DND-41 (cell line): ENCODE measurements around the gene WDR86.

Experiments
- ATAC-seq: fragments of 200-7000 bp; cut with Tn5 transposase; 3 replicates; pipeline ENCODE4 v1.9.1; 2021; ENCODE audit warnings: low read depth; ENCODE audit not compliant: insufficient read depth
- DNase-seq: peaks from one replicate; pipeline ENCODE4 v3.0.0-alpha.2; 2020
- H2AFZ ChIP-seq: 2 replicates; pipeline ENCODE4 v1.6.0; 2012; ENCODE audit warnings: low read depth, low read length
- H3K27ac ChIP-seq: 2 replicates; pipeline ENCODE4 v1.5.1; 2012; ENCODE audit warnings: low read length, inconsistent platforms
- H3K27me3 ChIP-seq: fragments of 200-600 bp; sonication (generic); 2 replicates; pipeline ENCODE4 v1.6.0; 2012; ENCODE audit warnings: low read length, mild to moderate bottlenecking, inconsistent platforms; ENCODE audit not compliant: insufficient read depth, poor library complexity
- H3K36me3 ChIP-seq: 2 replicates; pipeline ENCODE4 v1.5.1; 2012; ENCODE audit warnings: low read length, inconsistent platforms; ENCODE audit not compliant: insufficient read depth
- H3K4me1 ChIP-seq: 2 replicates; pipeline ENCODE4 v1.5.1; 2012; ENCODE audit warnings: mild to moderate bottlenecking, low read length; ENCODE audit not compliant: insufficient read depth
- H3K4me2 ChIP-seq: 2 replicates; pipeline ENCODE4 v1.6.0; 2012; ENCODE audit warnings: mild to moderate bottlenecking, moderate library complexity, low read length, inconsistent platforms; ENCODE audit not compliant: insufficient read depth
- H3K4me3 ChIP-seq, 2 experiments: fragments of 200-600 bp in 1 of 2; shearing (Covaris generic) in 1 of 2; 2 replicates each; pipeline ENCODE4 v1.5.1; 2012 to 2016; ENCODE audit warnings: inconsistent platforms in 2 of 2, low read length in 2 of 2, mild to moderate bottlenecking in 2 of 2, low read depth in 1 of 2, moderate library complexity in 1 of 2
- H3K79me2 ChIP-seq: 2 replicates; pipeline ENCODE4 v1.6.0; 2012; ENCODE audit warnings: low read length, inconsistent platforms; ENCODE audit not compliant: insufficient read depth
- H3K9ac ChIP-seq: 2 replicates; pipeline ENCODE4 v1.6.0; 2012; ENCODE audit warnings: low read depth, mild to moderate bottlenecking, inconsistent platforms, low read length, moderate library complexity
- H3K9me3 ChIP-seq: 2 replicates; pipeline ENCODE4 v1.5.1; 2012; ENCODE audit warnings: low read length, moderate library complexity, mild to moderate bottlenecking, inconsistent platforms; ENCODE audit not compliant: insufficient read depth, severe bottlenecking
- H4K20me1 ChIP-seq: 2 replicates; pipeline ENCODE4 v1.6.0; 2012; ENCODE audit warnings: low read length; ENCODE audit not compliant: insufficient read depth
- EZH2 ChIP-seq: IDR thresholded peaks from 3 replicates; pipeline ENCODE4 v1.6.1; 2012; ENCODE audit warnings: borderline replicate concordance, low read depth, mild to moderate bottlenecking, moderate library complexity, low read length, inconsistent platforms; ENCODE audit not compliant: severe bottlenecking
- TF ChIP-seq, protein P1 (sequence below): IDR thresholded peaks from 2 replicates; pipeline ENCODE4 v1.5.1; 2012; ENCODE audit warnings: borderline replicate concordance, low read length, moderate library complexity, mild to moderate bottlenecking; ENCODE audit not compliant: poor library complexity, severe bottlenecking; ENCODE audit errors: extremely low read depth

Gene WDR86

DNA sequence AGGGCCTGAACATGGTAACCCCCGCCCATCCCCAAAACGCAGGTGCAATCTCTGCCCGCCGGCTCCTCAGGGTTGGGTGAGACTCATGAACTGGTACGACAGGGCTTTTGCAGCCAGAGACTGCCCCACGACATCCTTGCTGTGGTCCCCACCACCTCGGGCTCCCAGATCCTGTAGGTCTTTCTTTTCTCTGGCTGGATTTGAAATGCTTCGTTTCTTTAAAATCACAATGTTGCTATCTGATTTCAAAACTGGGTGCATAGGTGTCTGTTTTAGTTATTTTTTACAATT is 21.9 kb downstream of the WDR86 start:
- Histone ChIP-seq H3K4me3 (no peak overlapping the region), H3K27ac (no peak overlapping the region), H3K27me3 (no peaks in the 10 kb centered on the region), H3K9me3 (no peaks in the 10 kb centered on the region), H2AFZ (no peak overlapping the region), H3K79me2 (no peaks in the 10 kb centered on the region), H4K20me1 (no peaks in the 10 kb centered on the region), H3K4me1 (no peaks in the 10 kb centered on the region), H3K4me2 (no peak overlapping the region), H3K36me3 (peaks cover 9% of the 10 kb centered on the region; the same call in 1 of the 2 replicates), H3K9ac (no peak overlapping the region)
- ATAC-seq (no peak; the same call in 2 of the 3 replicates), DNase-seq (no peak)
- TF ChIP-seq EZH2, result no peak
- TF ChIP-seq, protein P1, sequence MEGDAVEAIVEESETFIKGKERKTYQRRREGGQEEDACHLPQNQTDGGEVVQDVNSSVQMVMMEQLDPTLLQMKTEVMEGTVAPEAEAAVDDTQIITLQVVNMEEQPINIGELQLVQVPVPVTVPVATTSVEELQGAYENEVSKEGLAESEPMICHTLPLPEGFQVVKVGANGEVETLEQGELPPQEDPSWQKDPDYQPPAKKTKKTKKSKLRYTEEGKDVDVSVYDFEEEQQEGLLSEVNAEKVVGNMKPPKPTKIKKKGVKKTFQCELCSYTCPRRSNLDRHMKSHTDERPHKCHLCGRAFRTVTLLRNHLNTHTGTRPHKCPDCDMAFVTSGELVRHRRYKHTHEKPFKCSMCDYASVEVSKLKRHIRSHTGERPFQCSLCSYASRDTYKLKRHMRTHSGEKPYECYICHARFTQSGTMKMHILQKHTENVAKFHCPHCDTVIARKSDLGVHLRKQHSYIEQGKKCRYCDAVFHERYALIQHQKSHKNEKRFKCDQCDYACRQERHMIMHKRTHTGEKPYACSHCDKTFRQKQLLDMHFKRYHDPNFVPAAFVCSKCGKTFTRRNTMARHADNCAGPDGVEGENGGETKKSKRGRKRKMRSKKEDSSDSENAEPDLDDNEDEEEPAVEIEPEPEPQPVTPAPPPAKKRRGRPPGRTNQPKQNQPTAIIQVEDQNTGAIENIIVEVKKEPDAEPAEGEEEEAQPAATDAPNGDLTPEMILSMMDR, result no peak

DNA sequence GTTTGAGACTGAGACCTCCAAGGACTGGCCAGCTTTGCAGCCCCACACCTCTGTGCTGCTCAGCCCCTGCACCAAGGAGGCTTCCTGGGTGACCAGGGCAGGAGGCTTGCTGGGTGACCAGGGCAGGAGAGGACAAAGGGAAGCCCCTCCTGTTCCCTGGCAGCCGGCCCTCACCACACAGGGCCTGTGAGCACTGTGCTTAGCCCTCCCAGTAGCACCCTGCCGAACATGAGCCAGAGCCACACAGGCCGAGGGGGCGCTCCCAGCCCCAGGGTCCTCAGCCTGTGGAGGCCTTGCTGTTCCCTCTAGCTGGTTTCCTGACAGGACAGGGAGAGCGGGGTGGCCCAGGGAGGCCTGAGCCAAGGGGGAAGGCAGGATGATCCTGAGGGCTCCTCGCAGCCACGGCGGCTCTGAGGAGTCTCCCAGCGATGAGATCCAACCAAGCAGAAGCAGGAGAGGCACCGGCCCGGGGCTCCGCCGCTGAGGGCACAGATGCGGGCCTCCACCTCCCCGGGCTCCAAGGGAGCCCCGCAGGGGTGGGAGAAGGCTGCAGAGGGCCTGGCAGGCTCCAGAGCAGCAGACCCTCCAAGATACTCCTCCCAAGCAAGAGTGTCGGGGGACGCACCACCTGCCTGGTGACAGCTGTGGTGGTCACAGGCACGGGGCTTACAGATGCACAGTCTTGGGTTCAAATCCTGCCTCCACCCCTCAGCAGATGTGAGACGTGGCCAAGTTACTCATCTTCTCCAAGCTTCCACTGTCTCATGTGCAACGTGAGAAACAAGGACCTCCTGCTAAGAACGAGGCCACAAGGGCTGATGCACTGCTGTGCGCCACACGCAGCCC is 22.5 kb downstream of the WDR86 start:
- no peaks in the 10 kb centered on the region for H4K20me1 ChIP-seq
- H3K4me2 ChIP-seq, result no peak overlapping the region
- ATAC-seq (peak; percentile 11; the same call in 1 of the 3 replicates), DNase-seq (no peak)
- no peak overlapping the region for H3K27ac ChIP-seq
- H3K4me1 ChIP-seq, result no peaks in the 10 kb centered on the region
- no peak overlapping the region for H2AFZ ChIP-seq
- H3K9me3 ChIP-seq, result no peaks in the 10 kb centered on the region
- H3K79me2 ChIP-seq, result no peaks in the 10 kb centered on the region
- peaks cover 9% of the 10 kb centered on the region; the same call in 1 of the 2 replicates for H3K36me3 ChIP-seq
- no peak overlapping the region for H3K9ac ChIP-seq
- no peak overlapping the region for H3K4me3 ChIP-seq
- no peaks in the 10 kb centered on the region for H3K27me3 ChIP-seq
- TF ChIP-seq, protein P1, result no peak
- TF ChIP-seq EZH2, result no peak

DNA sequence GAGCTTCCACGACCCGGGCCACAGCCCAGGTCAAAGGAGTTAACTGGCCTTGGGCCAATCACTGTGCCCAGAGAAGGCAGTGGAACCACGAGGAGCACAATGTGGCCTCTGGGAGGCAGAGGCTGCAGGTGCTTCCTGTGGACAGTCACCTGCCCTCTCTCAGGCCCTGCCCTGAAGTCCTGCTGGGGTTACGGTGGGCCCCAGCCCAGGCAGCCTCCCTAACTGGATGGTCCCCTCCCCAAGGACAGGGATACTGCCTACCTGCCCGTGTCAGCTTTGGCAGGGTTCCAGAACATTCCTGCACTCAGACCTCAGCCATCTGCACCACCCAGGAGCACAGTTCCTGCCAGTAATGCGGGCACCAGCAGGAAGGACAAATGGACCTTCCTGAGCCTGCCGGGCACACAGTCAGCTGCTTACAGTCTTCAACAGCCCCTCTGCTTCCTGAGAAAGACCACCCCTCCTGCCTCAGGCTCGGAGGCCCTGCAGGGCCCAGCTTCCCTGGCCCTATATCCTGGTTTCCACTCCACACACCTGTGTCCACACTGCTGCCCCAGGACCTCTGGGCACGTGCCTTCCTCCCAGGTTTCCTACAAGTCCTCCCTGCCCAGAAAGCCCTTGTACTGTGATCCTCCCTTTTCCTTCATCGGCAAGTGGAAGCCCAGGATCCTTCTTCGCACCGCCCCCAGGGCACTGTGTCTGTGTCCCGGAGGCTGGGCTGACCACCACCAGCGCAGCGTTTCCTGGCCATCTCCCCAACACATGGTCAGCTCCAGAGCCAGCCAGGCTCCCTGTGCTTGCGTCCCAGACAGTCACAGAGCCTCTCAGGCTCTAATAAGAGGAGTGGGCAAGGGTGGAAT is 23.3 kb downstream of the WDR86 start:
- DNase-seq, result no peak
- Histone ChIP-seq H3K27me3 (no peaks in the 10 kb centered on the region), H3K4me2 (no peak overlapping the region), H3K36me3 (peaks cover 8% of the 10 kb centered on the region; the same call in 1 of the 2 replicates), H4K20me1 (no peaks in the 10 kb centered on the region), H2AFZ (no peak overlapping the region), H3K4me1 (no peaks in the 10 kb centered on the region), H3K27ac (peak overlapping the region; percentile 14; the same call in 1 of the 2 replicates), H3K79me2 (no peaks in the 10 kb centered on the region), H3K4me3 (no peak overlapping the region), H3K9me3 (no peaks in the 10 kb centered on the region), H3K9ac (no peak overlapping the region)
- TF ChIP-seq EZH2, result no peak
- TF ChIP-seq, protein P1, result no peak
- ATAC-seq, result no peak
